ENCODE results near the gene BEND5. TPM values are rescaled to one million over a fixed set of nuclear protein-coding genes. Genes with fewer than 3 reads are reported as not detected.

Gene BEND5
- total RNA-seq, 1 donor from 2014 or later: 23.9 TPM

DNA sequence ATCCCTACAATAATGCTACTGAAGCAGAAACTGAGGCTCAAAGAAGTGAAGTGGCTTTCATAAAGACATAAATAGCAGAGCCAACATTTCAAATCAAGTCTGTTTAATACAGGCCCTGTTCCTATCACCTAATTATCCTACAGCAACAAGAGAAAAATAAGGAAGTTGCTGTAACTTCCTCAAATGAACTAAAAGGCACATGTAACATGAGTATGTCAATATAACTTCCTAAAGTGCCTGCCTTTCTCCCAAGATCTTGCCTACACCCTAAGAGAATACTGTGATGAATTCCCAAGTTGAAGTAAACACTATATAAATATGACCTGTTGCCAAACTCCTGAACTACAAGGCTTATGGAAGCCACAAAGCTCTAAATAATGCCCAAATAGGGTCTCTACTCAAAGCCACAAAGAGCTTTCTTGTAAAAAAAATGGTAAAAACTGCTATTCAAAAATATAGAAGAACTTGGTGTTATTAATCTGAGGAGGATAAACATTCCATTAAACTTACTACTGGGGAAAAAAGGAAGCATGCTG, 8.6 kb downstream of the BEND5 start:
- TF ChIP-seq, protein P1, sequence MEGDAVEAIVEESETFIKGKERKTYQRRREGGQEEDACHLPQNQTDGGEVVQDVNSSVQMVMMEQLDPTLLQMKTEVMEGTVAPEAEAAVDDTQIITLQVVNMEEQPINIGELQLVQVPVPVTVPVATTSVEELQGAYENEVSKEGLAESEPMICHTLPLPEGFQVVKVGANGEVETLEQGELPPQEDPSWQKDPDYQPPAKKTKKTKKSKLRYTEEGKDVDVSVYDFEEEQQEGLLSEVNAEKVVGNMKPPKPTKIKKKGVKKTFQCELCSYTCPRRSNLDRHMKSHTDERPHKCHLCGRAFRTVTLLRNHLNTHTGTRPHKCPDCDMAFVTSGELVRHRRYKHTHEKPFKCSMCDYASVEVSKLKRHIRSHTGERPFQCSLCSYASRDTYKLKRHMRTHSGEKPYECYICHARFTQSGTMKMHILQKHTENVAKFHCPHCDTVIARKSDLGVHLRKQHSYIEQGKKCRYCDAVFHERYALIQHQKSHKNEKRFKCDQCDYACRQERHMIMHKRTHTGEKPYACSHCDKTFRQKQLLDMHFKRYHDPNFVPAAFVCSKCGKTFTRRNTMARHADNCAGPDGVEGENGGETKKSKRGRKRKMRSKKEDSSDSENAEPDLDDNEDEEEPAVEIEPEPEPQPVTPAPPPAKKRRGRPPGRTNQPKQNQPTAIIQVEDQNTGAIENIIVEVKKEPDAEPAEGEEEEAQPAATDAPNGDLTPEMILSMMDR (IDR thresholded peaks at IDR 0.05; ENCODE audit: unreplicated experiment): no peak
- H3K4me3 Mint-ChIP-seq (ENCODE audit: low read depth): no peak overlapping the region
- H3K27ac Mint-ChIP-seq: no peak overlapping the region
- H3K9me3 Mint-ChIP-seq (ENCODE audit: low read depth): no peaks in the 10 kb centered on the region
- no peak for DNase-seq (ENCODE audit: low spot score, unreplicated experiment)
- peaks cover 18% of the 10 kb centered on the region for H3K36me3 Mint-ChIP-seq (ENCODE audit: insufficient read depth)
- H3K4me1 Mint-ChIP-seq (ENCODE audit: low read depth): peaks cover 21% of the 10 kb centered on the region
- no peaks in the 10 kb centered on the region for H3K27me3 Mint-ChIP-seq

DNA sequence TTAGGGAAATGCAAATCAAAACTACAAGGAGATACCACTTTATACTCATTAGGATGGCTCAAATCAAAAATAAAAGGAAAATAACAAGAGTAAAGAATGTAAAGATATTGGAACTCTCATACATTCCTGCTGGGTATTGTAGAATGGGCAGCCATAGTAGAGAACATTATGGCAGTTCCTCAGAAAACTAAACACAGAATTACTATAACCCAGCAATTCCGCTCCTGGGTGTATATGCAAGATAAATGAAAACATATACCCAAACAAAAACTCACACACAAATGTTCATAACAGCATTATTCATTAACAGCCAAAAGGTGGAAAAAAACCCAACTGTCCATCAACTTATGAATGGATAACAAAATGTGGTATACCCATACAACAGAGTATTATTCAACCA, 11.4 kb downstream of the BEND5 start:
- TF ChIP-seq, protein P1 (IDR thresholded peaks at IDR 0.05; ENCODE audit: unreplicated experiment): no peak
- Mint-ChIP-seq H3K4me1 (ENCODE audit: low read depth) (peaks cover 6% of the 10 kb centered on the region), H3K4me3 (ENCODE audit: low read depth) (no peak overlapping the region), H3K36me3 (ENCODE audit: insufficient read depth) (peaks cover 13% of the 10 kb centered on the region), H3K27ac (no peak overlapping the region), H3K27me3 (no peaks in the 10 kb centered on the region), H3K9me3 (ENCODE audit: low read depth) (no peaks in the 10 kb centered on the region)
- no peak for DNase-seq (ENCODE audit: low spot score, unreplicated experiment)

DNA sequence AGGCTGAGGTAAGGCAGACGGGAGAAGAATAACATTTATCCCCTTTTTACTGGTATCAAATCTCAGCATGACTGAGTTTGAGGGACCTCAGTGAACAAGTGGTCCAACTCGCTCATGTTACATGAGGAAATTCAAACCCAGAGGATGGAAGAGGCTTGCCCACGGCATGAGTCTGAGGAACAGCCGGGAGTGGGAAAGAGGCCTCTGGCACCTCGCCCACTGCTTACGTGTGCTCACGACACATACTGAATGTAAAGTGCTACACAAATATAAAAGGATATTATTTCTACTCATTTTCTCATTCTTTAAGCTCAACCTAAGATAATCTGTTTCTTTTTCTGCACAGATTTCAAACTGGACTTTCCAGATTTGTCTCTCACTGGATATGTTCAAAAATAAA, 14.7 kb downstream of the BEND5 start:
- Mint-ChIP-seq H3K4me1 (ENCODE audit: low read depth) (peaks cover 1% of the 10 kb centered on the region), H3K36me3 (ENCODE audit: insufficient read depth) (peaks cover 25% of the 10 kb centered on the region), H3K27ac (no peak overlapping the region), H3K4me3 (ENCODE audit: low read depth) (no peak overlapping the region), H3K27me3 (no peaks in the 10 kb centered on the region), H3K9me3 (ENCODE audit: low read depth) (no peaks in the 10 kb centered on the region)
- TF ChIP-seq, protein P1 (IDR thresholded peaks at IDR 0.05; ENCODE audit: unreplicated experiment): no peak
- no peak for DNase-seq (ENCODE audit: low spot score, unreplicated experiment)

DNA sequence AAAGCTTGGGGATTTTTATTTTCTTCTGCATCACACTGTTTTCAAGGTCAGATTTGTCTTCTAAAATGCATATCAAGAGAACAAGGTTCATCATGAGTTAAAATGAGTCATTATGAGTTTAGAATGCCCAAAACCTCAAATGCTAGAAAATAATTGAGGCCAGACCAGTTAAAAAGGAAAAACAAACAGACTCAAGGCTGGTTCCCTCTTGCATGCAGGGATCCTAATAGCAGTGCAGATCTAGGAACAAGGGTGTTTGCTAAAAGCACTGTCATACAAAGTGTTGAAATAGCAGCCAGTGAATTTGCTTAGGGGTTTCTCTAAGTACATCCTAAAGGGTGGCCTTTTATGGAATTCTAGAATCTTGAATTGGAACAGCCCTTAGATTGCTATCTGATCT, 15.3 kb downstream of the BEND5 start:
- TF ChIP-seq, protein P1 (IDR thresholded peaks at IDR 0.05; ENCODE audit: unreplicated experiment): no peak

DNA sequence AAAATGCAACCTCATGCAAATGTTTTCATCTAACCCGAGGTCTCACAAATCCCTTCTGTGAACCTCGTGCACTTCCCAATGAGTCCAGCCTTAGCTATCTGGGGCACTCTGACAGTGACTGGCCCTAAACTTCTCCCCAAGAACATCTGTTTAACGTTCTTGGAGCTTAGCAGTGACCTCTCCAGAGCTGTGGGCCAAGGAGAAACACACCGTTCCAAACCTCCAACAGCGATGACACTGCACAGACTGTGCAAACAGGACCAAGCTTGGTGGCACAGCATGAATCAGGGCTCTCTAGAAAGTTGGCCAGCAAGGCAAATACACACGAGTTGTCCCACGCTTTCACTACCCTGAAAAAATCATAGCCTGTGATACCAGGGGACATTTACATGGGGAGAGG, 15.8 kb downstream of the BEND5 start:
- Mint-ChIP-seq H3K9me3 (ENCODE audit: low read depth) (no peaks in the 10 kb centered on the region), H3K27ac (no peak overlapping the region)
- TF ChIP-seq, protein P1 (IDR thresholded peaks at IDR 0.05; ENCODE audit: unreplicated experiment): no peak

More for the DNA sequence above, 15.3 kb downstream of the BEND5 start:
- Mint-ChIP-seq H3K36me3 (ENCODE audit: insufficient read depth) (peaks cover 24% of the 10 kb centered on the region), H3K4me3 (ENCODE audit: low read depth) (no peak overlapping the region), H3K27ac (no peak overlapping the region), H3K27me3 (no peaks in the 10 kb centered on the region), H3K4me1 (ENCODE audit: low read depth) (peaks cover 1% of the 10 kb centered on the region), H3K9me3 (ENCODE audit: low read depth) (no peaks in the 10 kb centered on the region)
- no peak for DNase-seq (ENCODE audit: low spot score, unreplicated experiment)

More for the DNA sequence above, 15.8 kb downstream of the BEND5 start:
- Mint-ChIP-seq H3K4me3 (ENCODE audit: low read depth) (no peak overlapping the region), H3K27me3 (no peaks in the 10 kb centered on the region), H3K4me1 (ENCODE audit: low read depth) (peaks cover 5% of the 10 kb centered on the region), H3K36me3 (ENCODE audit: insufficient read depth) (peaks cover 24% of the 10 kb centered on the region)
- no peak for DNase-seq (ENCODE audit: low spot score, unreplicated experiment)

Measured in progenitor cell of endocrine pancreas (in vitro differentiated cells).